ENCODE data around the gene PKDCC.
A peak's percentile ranks its signal among the peaks of the same experiment; 100 is the strongest.
"Not testable (repeated sequence)": the region's sequence is repeated elsewhere in the genome, so short reads cannot be mapped to it uniquely, and the experiment has no call there.

PKDCC gene

GRCh38 chr2:42030829-42031228 lies 17.0 kb upstream of the PKDCC start:
- DNase-seq (ENCODE audit: low read depth): no peak

GRCh38 chr2:42031281-42032223 lies 16.3 kb upstream of the PKDCC start:
- DNase-seq (ENCODE audit: low read depth): no peak

GRCh38 chr2:42032224-42032620 lies 15.6 kb upstream of the PKDCC start:
- DNase-seq (ENCODE audit: low read depth): no peak

GRCh38 chr2:42032745-42033144 lies 15.1 kb upstream of the PKDCC start:
- DNase-seq (ENCODE audit: low read depth): no peak

GRCh38 chr2:42034096-42034495 lies 13.7 kb upstream of the PKDCC start:
- DNase-seq (ENCODE audit: low read depth): not testable (repeated sequence)

- no peak for DNase-seq (ENCODE audit: low read depth)
These were observed 12.6 kb upstream of the PKDCC start for GRCh38 chr2:42035241-42035640.

- no peak for DNase-seq (ENCODE audit: low read depth)
These were observed 11.4 kb upstream of the PKDCC start for GRCh38 chr2:42036413-42036812.

- no peak for DNase-seq (ENCODE audit: low read depth)
These were observed 10.9 kb upstream of the PKDCC start for GRCh38 chr2:42036940-42037339.

GRCh38 chr2:42040643-42041278 lies 7.1 kb upstream of the PKDCC start:
- no peak for DNase-seq (ENCODE audit: low read depth)

GRCh38 chr2:42041377-42042127 lies 6.3 kb upstream of the PKDCC start:
- no peak for DNase-seq (ENCODE audit: low read depth)

GRCh38 chr2:42042631-42043355 lies 5.0 kb upstream of the PKDCC start:
- no peak for DNase-seq (ENCODE audit: low read depth)

GRCh38 chr2:42043789-42044394 lies 3.9 kb upstream of the PKDCC start:
- DNase-seq (ENCODE audit: low read depth): no peak

- DNase-seq (ENCODE audit: low read depth): no peak
These were observed 2.9 kb upstream of the PKDCC start for GRCh38 chr2:42044939-42045338.

GRCh38 chr2:42045352-42045751 lies 2.5 kb upstream of the PKDCC start:
- no peak for DNase-seq (ENCODE audit: low read depth)

- no peak for DNase-seq (ENCODE audit: low read depth)
These were observed 1.7 kb upstream of the PKDCC start for GRCh38 chr2:42045848-42046748.

- peak; percentile 10 for DNase-seq (ENCODE audit: low read depth)
These were observed 868 bp upstream of the PKDCC start for GRCh38 chr2:42046819-42047487.

- peak; percentile 47 for DNase-seq (ENCODE audit: low read depth)
These were observed 739 bp downstream of the PKDCC start for GRCh38 chr2:42048299-42049220.

- no peak for DNase-seq (ENCODE audit: low read depth)
These were observed 1.6 kb downstream of the PKDCC start for GRCh38 chr2:42049221-42050009.

Measured in ELR (cell line).